Smooth muscle cell (in vitro differentiated cells): Measurements from ENCODE around the gene SLFN12L. TPM values are rescaled to one million over a fixed set of nuclear protein-coding genes. Genes with fewer than 3 reads are reported as not detected.
"Not testable (repeated sequence)": the region's sequence is repeated elsewhere in the genome, so short reads cannot be mapped to it uniquely, and the experiment has no call there.

Experiments
- DNase-seq: peaks from one replicate; lab custom pipeline; 2025; ENCODE audit not compliant: unreplicated experiment; lab: John Stamatoyannopoulos, UW
- H2AFZ ChIP-seq: fragments of 200-600 bp; sonication (generic); 2 replicates; pipeline ENCODE4 v1.6.0; 2016; ENCODE audit warnings: antibody characterized with exemption, low read depth, mild to moderate bottlenecking
- H3F3A ChIP-seq: fragments of 200-600 bp; sonication (generic); 2 replicates; pipeline ENCODE4 v1.6.0; 2017; ENCODE audit warnings: antibody characterized with exemption, low read depth
- H3K27ac ChIP-seq: fragments of 200-600 bp; sonication (generic); 2 replicates; pipeline ENCODE4 v1.5.1; 2016; ENCODE audit warnings: low read depth, mild to moderate bottlenecking
- H3K27me3 ChIP-seq: fragments of 200-600 bp; sonication (generic); 2 replicates; pipeline ENCODE4 v1.6.1; 2016; ENCODE audit warnings: low read depth, mild to moderate bottlenecking
- H3K36me3 ChIP-seq: fragments of 200-600 bp; sonication (generic); 2 replicates; pipeline ENCODE4 v1.5.1; 2016; ENCODE audit warnings: low read depth
- H3K4me1 ChIP-seq: fragments of 200-600 bp; sonication (generic); 2 replicates; pipeline ENCODE4 v1.5.1; 2016; ENCODE audit warnings: low read depth
- H3K4me2 ChIP-seq: fragments of 200-600 bp; sonication (generic); 2 replicates; pipeline ENCODE4 v1.6.0; 2016; ENCODE audit warnings: mild to moderate bottlenecking
- H3K4me3 ChIP-seq: fragments of 200-600 bp; sonication (generic); 2 replicates; pipeline ENCODE4 v1.5.1; 2016; ENCODE audit warnings: mild to moderate bottlenecking
- H3K79me2 ChIP-seq: fragments of 200-600 bp; sonication (generic); 2 replicates; pipeline ENCODE4 v1.6.0; 2016; ENCODE audit warnings: low read depth, mild to moderate bottlenecking
- H3K9ac ChIP-seq: fragments of 200-600 bp; sonication (generic); 2 replicates; pipeline ENCODE4 v1.6.0; 2016; ENCODE audit warnings: low read depth
- H3K9me3 ChIP-seq: fragments of 200-600 bp; sonication (generic); replicated peaks from 2 replicates; pipeline ENCODE4 v1.5.1; 2016; ENCODE audit warnings: low read depth
- H4K20me1 ChIP-seq: fragments of 200-600 bp; sonication (generic); 2 replicates; pipeline ENCODE4 v1.6.0; 2016; ENCODE audit warnings: low read depth
- WGBS: methylation state at CpG from one replicate; pipeline ENCODE4 v1.1.7; 2016; ENCODE audit warnings: low lambda C conversion rate; 5-methylcytosine and 5-hydroxymethylcytosine counted together
- polyA plus RNA-seq: library from polyadenylated mRNA; unstranded; fragments of >200 nt; fragmentation: Nextera tagmentation; extraction: Ambion mirVana; gene quantifications from 2 replicates; pipeline ENCODE4 v1.2.1, GENCODE V29; 2016
- total RNA-seq: library from RNA; depleted of rRNA; stranded (reverse); fragments of >200 nt; gene quantifications from 2 replicates; pipeline ENCODE4 v1.2.3, GENCODE V29; 2014
- TF ChIP-seq, protein P1 (sequence below): fragments of 200-600 bp; sonication (generic); IDR thresholded peaks from 2 replicates; pipeline ENCODE4 v1.5.1; 2017; ENCODE audit warnings: borderline replicate concordance, mild to moderate bottlenecking, antibody characterized with exemption; ENCODE audit not compliant: insufficient read depth, poor library complexity, severe bottlenecking

SLFN12L gene
- total and polyA plus RNA-seq, 2 experiments from 2014 or later: not detected

- H3K4me2 ChIP-seq: no peak overlapping the region
- no peaks in the 10 kb centered on the region for H4K20me1 ChIP-seq
- H3K9me3 ChIP-seq: no peaks in the 10 kb centered on the region
- H3K4me3 ChIP-seq: no peak overlapping the region
- no peaks in the 10 kb centered on the region for H3K4me1 ChIP-seq
- WGBS: 85% methylated on average over 3 of the region's 3 CpGs
- H3F3A ChIP-seq: no peaks in the 10 kb centered on the region
- no peaks in the 10 kb centered on the region for H3K36me3 ChIP-seq
- H3K27ac ChIP-seq: no peak overlapping the region
- no peak for DNase-seq
- TF ChIP-seq, protein P1, sequence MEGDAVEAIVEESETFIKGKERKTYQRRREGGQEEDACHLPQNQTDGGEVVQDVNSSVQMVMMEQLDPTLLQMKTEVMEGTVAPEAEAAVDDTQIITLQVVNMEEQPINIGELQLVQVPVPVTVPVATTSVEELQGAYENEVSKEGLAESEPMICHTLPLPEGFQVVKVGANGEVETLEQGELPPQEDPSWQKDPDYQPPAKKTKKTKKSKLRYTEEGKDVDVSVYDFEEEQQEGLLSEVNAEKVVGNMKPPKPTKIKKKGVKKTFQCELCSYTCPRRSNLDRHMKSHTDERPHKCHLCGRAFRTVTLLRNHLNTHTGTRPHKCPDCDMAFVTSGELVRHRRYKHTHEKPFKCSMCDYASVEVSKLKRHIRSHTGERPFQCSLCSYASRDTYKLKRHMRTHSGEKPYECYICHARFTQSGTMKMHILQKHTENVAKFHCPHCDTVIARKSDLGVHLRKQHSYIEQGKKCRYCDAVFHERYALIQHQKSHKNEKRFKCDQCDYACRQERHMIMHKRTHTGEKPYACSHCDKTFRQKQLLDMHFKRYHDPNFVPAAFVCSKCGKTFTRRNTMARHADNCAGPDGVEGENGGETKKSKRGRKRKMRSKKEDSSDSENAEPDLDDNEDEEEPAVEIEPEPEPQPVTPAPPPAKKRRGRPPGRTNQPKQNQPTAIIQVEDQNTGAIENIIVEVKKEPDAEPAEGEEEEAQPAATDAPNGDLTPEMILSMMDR: no peak
- H3K9ac ChIP-seq: no peak overlapping the region
- no peaks in the 10 kb centered on the region for H3K79me2 ChIP-seq
- no peak overlapping the region for H2AFZ ChIP-seq
- no peaks in the 10 kb centered on the region for H3K27me3 ChIP-seq
These were observed 2.8 kb downstream of the SLFN12L start for GRCh38 chr17:35534576-35535093.

DNA sequence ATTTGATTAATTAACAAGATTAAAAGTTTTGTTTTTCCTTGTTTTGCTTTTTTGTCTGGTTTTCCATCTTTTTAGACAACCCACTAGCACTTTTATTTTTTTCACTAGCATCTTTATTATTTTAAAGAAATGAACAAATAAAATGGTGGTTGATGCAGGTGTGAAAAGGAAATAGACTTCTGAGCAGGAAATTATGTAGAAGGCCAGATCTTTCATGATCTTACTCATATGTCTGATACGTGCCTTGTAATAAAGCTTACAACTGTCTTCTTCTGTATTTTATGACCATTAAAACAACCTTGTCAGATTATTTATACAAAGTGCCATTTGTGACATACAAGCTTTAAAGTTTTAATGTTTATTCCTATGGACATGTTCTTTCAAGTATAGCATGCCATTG lies 6.3 kb downstream of the SLFN12L start:
- Histone ChIP-seq H3K27ac (no peak overlapping the region), H3K9ac (no peak overlapping the region), H3K79me2 (no peaks in the 10 kb centered on the region), H3K4me3 (no peak overlapping the region), H3K27me3 (no peaks in the 10 kb centered on the region), H3K9me3 (no peaks in the 10 kb centered on the region), H3K4me2 (no peak overlapping the region), H2AFZ (no peak overlapping the region), H4K20me1 (no peaks in the 10 kb centered on the region), H3K36me3 (no peaks in the 10 kb centered on the region), H3F3A (no peaks in the 10 kb centered on the region), H3K4me1 (no peaks in the 10 kb centered on the region)
- no peak for DNase-seq
- TF ChIP-seq, protein P1: no peak
- WGBS: 97% methylated on average over 1 of the region's 1 CpG

DNA sequence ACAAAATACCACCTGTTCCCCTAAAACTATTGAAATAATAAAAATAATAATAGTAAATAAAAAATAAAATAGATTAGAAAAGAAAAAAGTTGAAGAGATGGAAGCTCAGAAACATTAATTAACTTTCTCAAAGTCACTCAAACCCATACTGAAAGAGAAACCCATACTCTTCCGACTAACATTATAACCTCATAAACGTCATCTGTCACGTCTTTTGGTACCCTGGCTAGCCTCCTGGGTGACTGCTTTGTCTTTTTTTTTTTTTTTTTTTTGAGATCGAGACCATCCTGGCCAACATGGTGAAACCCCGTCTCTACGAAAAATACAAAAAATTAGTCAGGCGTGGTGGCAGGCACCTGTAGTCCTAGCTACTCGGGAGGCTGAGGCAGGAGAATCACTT lies 7.6 kb downstream of the SLFN12L start:
- Histone ChIP-seq H3K27me3 (peaks cover 4% of the 10 kb centered on the region), H3K27ac (no peak overlapping the region), H3K79me2 (no peaks in the 10 kb centered on the region), H3K4me1 (no peaks in the 10 kb centered on the region), H4K20me1 (no peaks in the 10 kb centered on the region), H2AFZ (no peak overlapping the region), H3K4me3 (no peak overlapping the region), H3K36me3 (no peaks in the 10 kb centered on the region), H3K9ac (no peak overlapping the region), H3F3A (no peaks in the 10 kb centered on the region), H3K9me3 (no peaks in the 10 kb centered on the region), H3K4me2 (no peak overlapping the region)
- TF ChIP-seq, protein P1: no peak
- no peak for DNase-seq
- WGBS: 94% methylated on average over 8 of the region's 8 CpGs

DNA sequence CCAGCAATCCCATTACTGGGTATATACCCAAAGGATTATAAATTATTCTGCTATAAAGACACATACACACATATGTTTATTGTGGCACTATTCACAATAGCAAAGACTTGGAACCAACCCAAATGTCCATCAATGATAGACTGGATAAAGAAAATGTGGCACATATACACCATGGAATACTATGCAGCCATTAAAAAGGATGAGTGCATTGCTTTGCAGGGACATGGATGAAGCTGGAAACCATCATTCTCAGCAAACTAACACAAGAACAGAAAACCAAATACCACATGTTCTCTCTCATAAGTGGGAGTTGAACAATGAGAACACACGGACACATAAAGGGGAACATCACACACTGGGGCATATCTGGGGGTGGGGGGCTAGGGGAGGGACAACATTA lies 8.2 kb downstream of the SLFN12L start:
- H3K27ac ChIP-seq: not testable (repeated sequence)

More for the DNA sequence above, 8.2 kb downstream of the SLFN12L start:
- WGBS: 100% methylated on average over 1 of the region's 1 CpG
- H3K79me2 ChIP-seq, H4K20me1 ChIP-seq, H3K4me1 ChIP-seq, H3F3A ChIP-seq, H2AFZ ChIP-seq, H3K4me2 ChIP-seq, H3K9ac ChIP-seq, H3K9me3 ChIP-seq, H3K4me3 ChIP-seq, H3K27me3 ChIP-seq, H3K36me3 ChIP-seq, DNase-seq: not testable (repeated sequence)
